Endothelial cell of umbilical vein (primary cell): ENCODE results near the gene PDS5B. TPM values are rescaled to one million over a fixed set of nuclear protein-coding genes. Genes with fewer than 3 reads are reported as not detected.

ENCODE experiments used
- BruUV-seq: library from RNA; stranded (reverse); fragments of 400-500 nt; replicated peaks from 2 replicates; lab custom pipeline; 2021; lab: Mats Ljungman, UMichigan
- CTCF ChIA-PET: fragments of 300-600, 350-600 bp; sonication (Branson Sonifier 250); formaldehyde crosslinking; loops from one replicate; lab custom pipeline; 2021; ENCODE audit warnings: antibody characterized with exemption, inconsistent platforms; lab: Charles Lee
- POLR2A ChIA-PET: fragments of 300-600, 350-600 bp; sonication (Branson Sonifier 250); formaldehyde crosslinking; loops from one replicate; lab custom pipeline; 2021; ENCODE audit warnings: antibody characterized with exemption, inconsistent platforms; lab: Charles Lee
- DNase-seq: peaks from one replicate; pipeline ENCODE4 v3.0.0-alpha.2; 2011; ENCODE audit warnings: low read depth, low spot score
- FAIRE-seq: peaks from 2 replicates; lab custom pipeline; 2011; peaks lifted over from hg19 to GRCh38; lab: Jason Lieb, UNC
- H2AFZ ChIP-seq: 2 replicates; pipeline ENCODE4 v1.6.0; 2012; ENCODE audit warnings: low read depth, low read length, control low read depth, inconsistent platforms
- H3K27ac ChIP-seq: 2 replicates; pipeline ENCODE4 v1.5.1; 2011; ENCODE audit warnings: low read depth, mild to moderate bottlenecking, control low read depth, low read length, moderate library complexity; ENCODE audit not compliant: insufficient read depth
- H3K27me3 ChIP-seq, 2 experiments: 2 replicates each; pipeline versions ENCODE4 v1.6.0 to v1.6.1; 2011; ENCODE audit warnings: low read length in 2 of 2, mixed read lengths in 1 of 2; ENCODE audit not compliant: control insufficient read depth in 2 of 2, insufficient read depth in 2 of 2
- H3K36me3 ChIP-seq, 2 experiments: 2 replicates in 1 of 2; 3 replicates in 1 of 2; pipeline ENCODE4 v1.5.1; 2011; ENCODE audit warnings: low read length in 2 of 2, mild to moderate bottlenecking in 1 of 2, moderate library complexity in 1 of 2; ENCODE audit not compliant: control insufficient read depth in 2 of 2, insufficient read depth in 2 of 2; ENCODE audit errors: extremely low read depth in 1 of 2
- H3K4me1 ChIP-seq: 3 replicates; pipeline ENCODE4 v1.5.1; 2011; ENCODE audit warnings: mild to moderate bottlenecking, low read length; ENCODE audit not compliant: control insufficient read depth, insufficient read depth; ENCODE audit errors: extremely low read depth
- H3K4me2 ChIP-seq: 2 replicates; pipeline ENCODE4 v1.6.1; 2011; ENCODE audit warnings: low read length, control low read depth, mixed read lengths; ENCODE audit not compliant: insufficient read depth
- H3K4me3 ChIP-seq, 3 experiments: fragments of 200-600 bp in 1 of 3; sonication (generic), shearing (Covaris generic) in 1 of 3; replicated peaks in 1 of 3; 2 replicates each; pipeline ENCODE4 v1.5.1; 2011 to 2016; ENCODE audit warnings: control low read depth in 3 of 3, low read length in 3 of 3, mild to moderate bottlenecking in 2 of 3, inconsistent platforms in 1 of 3, low read depth in 1 of 3, moderate library complexity in 1 of 3; ENCODE audit not compliant: insufficient read depth in 1 of 3
- H3K79me2 ChIP-seq: 2 replicates; pipeline ENCODE4 v1.6.0; 2012; ENCODE audit warnings: low read length, inconsistent platforms; ENCODE audit not compliant: control insufficient read depth, insufficient read depth
- H3K9ac ChIP-seq: replicated peaks from 2 replicates; pipeline ENCODE3; 2011; ENCODE audit warnings: low read length, control low read depth; ENCODE audit not compliant: insufficient read depth; ENCODE audit errors: extremely low read depth
- H3K9me1 ChIP-seq: replicated peaks from 3 replicates; pipeline ENCODE4 v1.6.0; 2011; ENCODE audit warnings: mild to moderate bottlenecking, low read length; ENCODE audit not compliant: control insufficient read depth, insufficient read depth; ENCODE audit errors: extremely low read depth
- H3K9me3 ChIP-seq: replicated peaks from 2 replicates; pipeline ENCODE4 v1.5.1; 2012; ENCODE audit warnings: low read length, inconsistent platforms; ENCODE audit not compliant: control insufficient read depth, insufficient read depth
- H4K20me1 ChIP-seq: replicated peaks from 2 replicates; pipeline ENCODE3; 2011; ENCODE audit warnings: mild to moderate bottlenecking, low read length; ENCODE audit not compliant: control insufficient read depth, insufficient read depth; ENCODE audit errors: extremely low read depth
- CTCF ChIP-seq, 2 donors: IDR thresholded peaks; 1 replicate in 1 of 2; 2 replicates in 1 of 2; pipeline ENCODE4 v1.5.1; 2011; ENCODE audit warnings: low read length in 2 of 2, mild to moderate bottlenecking in 2 of 2, moderate library complexity in 2 of 2, control low read depth in 1 of 2, inconsistent platforms in 1 of 2, low read depth in 1 of 2; ENCODE audit not compliant: insufficient read depth in 1 of 2; ENCODE audit errors: extremely low read depth in 1 of 2
- EZH2 ChIP-seq: IDR thresholded peaks from 2 replicates; pipeline ENCODE4 v1.6.1; 2012; ENCODE audit warnings: borderline replicate concordance, low read depth, mild to moderate bottlenecking, moderate library complexity, low read length, inconsistent platforms; ENCODE audit not compliant: severe bottlenecking
- FOS ChIP-seq: IDR thresholded peaks from 2 replicates; pipeline ENCODE4 v1.6.1; 2011; ENCODE audit warnings: mild to moderate bottlenecking, low read length, moderate library complexity, borderline replicate concordance; ENCODE audit not compliant: insufficient read depth
- GATA2 ChIP-seq: IDR thresholded peaks from 2 replicates; pipeline ENCODE4 v1.7.0; 2011; ENCODE audit warnings: low read depth, mild to moderate bottlenecking, moderate library complexity, mixed read lengths, low read length; ENCODE audit not compliant: insufficient read length, insufficient read depth
- JUN ChIP-seq: IDR thresholded peaks from 2 replicates; pipeline ENCODE4 v1.6.1; 2011; ENCODE audit warnings: borderline replicate concordance, low read depth; ENCODE audit not compliant: insufficient read length, insufficient read depth
- MAX ChIP-seq: IDR thresholded peaks from 2 replicates; pipeline ENCODE4 v1.6.1; 2011; ENCODE audit not compliant: insufficient read depth, insufficient read length
- MYC ChIP-seq: IDR thresholded peaks from one replicate; pipeline ENCODE4 v1.6.1; 2011; ENCODE audit warnings: mild to moderate bottlenecking, low read depth, low read length
- POLR2A ChIP-seq: IDR thresholded peaks from 2 replicates; pipeline ENCODE4 v1.6.1; 2012; ENCODE audit warnings: low read depth, mild to moderate bottlenecking, control low read depth, low read length
- POLR2AphosphoS5 ChIP-seq: IDR thresholded peaks from 2 replicates; pipeline ENCODE4 v1.6.1; 2012; ENCODE audit warnings: low read depth, mild to moderate bottlenecking, control low read depth, low read length, moderate library complexity; ENCODE audit not compliant: insufficient read depth
- dilution Hi-C: fragments of 300-500 bp; cut with MboI; formaldehyde crosslinking; loops from one replicate; pipeline ENCODE4 v1.15.0; 2019; ENCODE audit warnings: low sequenced_read_pairs; ENCODE audit not compliant: extremely low pct_ligation_motif_present
- intact Hi-C: fragments of 100-400 bp; cut with micrococcal nuclease; formaldehyde crosslinking; loops from one replicate; pipeline ENCODE4 v1.10.0; 2022
- polyA plus RNA-seq, 4 experiments: library from polyadenylated mRNA; depleted of rRNA in 3 of 4; stranded (reverse) in 3 of 4; unstranded in 1 of 4; fragments of >200 nt; gene quantifications; 2 replicates each; pipeline versions ENCODE4 v1.2.1 to v1.2.3, GENCODE V29; 2011 to 2012; ENCODE audit warnings: missing spikeins in 1 of 4
- total RNA-seq: library from RNA; stranded (reverse); gene quantifications from 2 replicates; pipeline ENCODE4 v1.2.3, GENCODE V29; 2021

Gene PDS5B
- total and polyA plus RNA-seq, 2 donors (not counting 3 experiments of a cell fraction or from before 2014, with no cell fraction given), result 3.9 to 40.3 TPM

DNA sequence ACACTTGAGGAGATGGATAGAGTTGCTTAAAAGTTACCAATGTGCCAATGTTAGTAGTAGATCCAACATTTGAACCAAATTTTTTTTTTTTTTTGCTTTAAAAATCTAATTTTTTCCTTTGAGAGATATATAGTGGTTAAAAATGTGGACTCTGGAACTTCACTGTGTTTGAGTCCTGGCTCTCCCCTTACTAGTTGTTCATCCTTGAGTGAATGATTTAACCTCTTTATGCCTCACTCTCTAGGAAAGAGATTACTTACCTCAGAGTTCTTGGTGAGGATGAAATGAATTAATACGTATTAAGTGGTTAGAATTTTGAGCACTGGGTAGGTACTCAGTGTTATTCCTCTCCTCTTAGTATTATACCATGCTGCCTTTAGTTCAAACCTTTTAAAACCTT is 24.3 kb downstream of the PDS5B start:
- DNase-seq (no peak), FAIRE-seq (no peak)
- H2AFZ ChIP-seq, result no peak overlapping the region
- dilution Hi-C loops, result no loop called here
- peaks cover 85% of the 10 kb centered on the region for H3K79me2 ChIP-seq
- H3K27ac ChIP-seq, result no peak overlapping the region
- no TSS peak for BruUV-seq
- no peak overlapping the region for H3K4me2 ChIP-seq
- POLR2A ChIA-PET, result no interaction called here
- H3K36me3 ChIP-seq, result no peaks in the 10 kb centered on the region
- no peak overlapping the region for H3K4me3 ChIP-seq
- CTCF ChIA-PET, result no interaction called here
- H4K20me1 ChIP-seq, result peaks cover 6% of the 10 kb centered on the region
- TF ChIP-seq CTCF (IDR thresholded peaks at IDR 0.05; ENCODE audit: extremely low read depth in 1 of 2, insufficient read depth in 1 of 2, low read depth in 1 of 2, low read length in 2 of 2) (no peak), GATA2 (no peak), POLR2AphosphoS5 (no peak)
- H3K27me3 ChIP-seq, result no peaks in the 10 kb centered on the region
- H3K9ac ChIP-seq, result no peak overlapping the region
- no peaks in the 10 kb centered on the region for H3K9me3 ChIP-seq
- H3K4me1 ChIP-seq, result no peaks in the 10 kb centered on the region
- intact Hi-C loops, result no loop called here
- H3K9me1 ChIP-seq, result no peaks in the 10 kb centered on the region

GRCh38 chr13:32610977-32611376 is 24.7 kb downstream of the PDS5B start:
- H3K4me1 ChIP-seq, result no peaks in the 10 kb centered on the region
- H3K27me3 ChIP-seq, result no peaks in the 10 kb centered on the region
- no peaks in the 10 kb centered on the region for H3K9me3 ChIP-seq
- CTCF ChIA-PET, result no interaction called here
- H3K9me1 ChIP-seq, result no peaks in the 10 kb centered on the region
- FAIRE-seq, result no peak
- H3K9ac ChIP-seq, result no peak overlapping the region
- no peak overlapping the region for H3K4me3 ChIP-seq
- POLR2A ChIA-PET, result no interaction called here
- H2AFZ ChIP-seq, result no peak overlapping the region
- TF ChIP-seq CTCF (IDR thresholded peaks at IDR 0.05; ENCODE audit: extremely low read depth in 1 of 2, insufficient read depth in 1 of 2, low read depth in 1 of 2, low read length in 2 of 2) (no peak), MAX (no peak), JUN (no peak), EZH2 (no peak), FOS (no peak), MYC (no peak), GATA2 (no peak), POLR2A (no peak), POLR2AphosphoS5 (no peak)
- peaks cover 6% of the 10 kb centered on the region for H4K20me1 ChIP-seq
- DNase-seq, result no peak
- BruUV-seq, result no TSS peak
- intact Hi-C loops (no loop called here), dilution Hi-C loops (no loop called here)
- no peak overlapping the region for H3K27ac ChIP-seq
- H3K4me2 ChIP-seq, result no peak overlapping the region
- no peaks in the 10 kb centered on the region for H3K36me3 ChIP-seq
- peaks cover 88% of the 10 kb centered on the region for H3K79me2 ChIP-seq
